Activated CD4-positive, alpha-beta T cell treated with anti-CD3 and anti-CD28 coated beads, Interleukin-2, Interleukin-6, amounts not matched to agents 100 ng/mL and 50 ng/mL, durations not matched to agents 16 hours and 8 hours (primary cell): ENCODE results near the gene SPRR1A.

Experiments
- DNase-seq: peaks from one replicate; pipeline ENCODE4 v3.0.0-alpha.2; 2020

The SPRR1A gene

GRCh38 chr1:153032677-153033308, 48.9 kb downstream of the SPRR1A start:
- DNase-seq = peak; percentile 7

DNA sequence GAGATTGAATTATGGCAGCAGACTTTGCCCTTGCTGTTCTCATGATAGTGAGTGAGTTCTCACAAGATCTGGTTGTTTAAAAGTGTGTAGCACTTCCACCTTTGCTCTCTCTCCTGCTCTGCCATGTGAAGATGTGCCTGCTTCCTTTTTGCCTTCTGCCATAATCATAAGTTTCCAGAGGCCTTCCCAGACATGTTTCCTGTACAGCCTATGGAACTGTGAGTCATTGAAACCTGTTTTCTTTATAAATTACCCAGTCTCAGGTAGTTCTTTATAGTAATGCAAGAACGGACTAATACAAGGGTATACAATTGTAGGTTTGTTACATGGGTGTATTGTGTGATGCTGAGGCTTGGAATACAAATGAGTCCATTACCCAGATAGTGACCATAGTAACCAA, 51.3 kb downstream of the SPRR1A start:
- DNase-seq = no peak
